ENCODE measurements around the gene TEX14. TPM values are rescaled to one million over a fixed set of nuclear protein-coding genes. Genes with fewer than 3 reads are reported as not detected.

Gene TEX14
- total RNA-seq, 4 donors from 2014 or later = 0.13 to 0.19 TPM; not detected in 2

- no peaks in the 10 kb centered on the region for H3K36me3 ChIP-seq
- peaks cover 0 to 4% (median 0%) of the 10 kb centered on the region in 4 donors for H3K27me3 ChIP-seq
- TF ChIP-seq POLR2A (IDR thresholded peaks at IDR 0.05) (no peak), CTCF (IDR thresholded peaks at IDR 0.05) (no peak)
- H3K27ac ChIP-seq = peak overlapping the region in 1 of 4 donors; percentile 17
- DNase-seq = no peak
- H3K9me3 ChIP-seq = no peaks in the 10 kb centered on the region
- 27 to 31% methylated on average over 3 of the region's 3 CpGs for WGBS, 2 donors
- no peak overlapping the region for H3K4me3 ChIP-seq
- intact Hi-C loops (cut with DNase I) = no loop called here
- H3K4me1 ChIP-seq = peaks cover 0 to 25% (median 0%) of the 10 kb centered on the region in 3 donors
These were observed 115.0 kb downstream of the TEX14 start for GRCh38 chr17:58576679-58577367.

- no peak for DNase-seq
- Histone ChIP-seq H3K27ac (peak overlapping the region in 3 of 4 donors; percentile 20 to 66 (median 45)), H3K4me3 (no peak overlapping the region), H3K27me3 (peaks cover 0 to 4% (median 0%) of the 10 kb centered on the region in 4 donors), H3K36me3 (no peaks in the 10 kb centered on the region), H3K4me1 (peaks cover 0 to 25% (median 0%) of the 10 kb centered on the region in 3 donors), H3K9me3 (no peaks in the 10 kb centered on the region)
- TF ChIP-seq POLR2A (IDR thresholded peaks at IDR 0.05) (no peak), CTCF (IDR thresholded peaks at IDR 0.05) (no peak)
- intact Hi-C loops (cut with DNase I) = no loop called here
- WGBS, 2 donors = 0 to 7% methylated on average over 1 of the region's 1 CpG
These were observed 116.3 kb downstream of the TEX14 start for GRCh38 chr17:58575511-58575910.

GRCh38 chr17:58574025-58574424, 117.8 kb downstream of the TEX14 start:
- H3K27ac ChIP-seq = no peak overlapping the region
- no peaks in the 10 kb centered on the region for H3K9me3 ChIP-seq
- H3K4me3 ChIP-seq = no peak overlapping the region
- peaks cover 0 to 25% (median 0%) of the 10 kb centered on the region in 3 donors for H3K4me1 ChIP-seq
- TF ChIP-seq POLR2A (IDR thresholded peaks at IDR 0.05) (no peak), CTCF (IDR thresholded peaks at IDR 0.05) (no peak)
- no peaks in the 10 kb centered on the region for H3K36me3 ChIP-seq
- no peak for DNase-seq
- peaks cover 0 to 4% (median 0%) of the 10 kb centered on the region in 4 donors for H3K27me3 ChIP-seq
- 72 to 87% methylated on average over 3 to 4 of the region's 4 CpGs for WGBS, 2 donors
- intact Hi-C loops (cut with DNase I) = no loop called here

GRCh38 chr17:58572846-58573245, 119.0 kb downstream of the TEX14 start:
- DNase-seq = no peak
- no peaks in the 10 kb centered on the region for H3K9me3 ChIP-seq
- H3K4me1 ChIP-seq = peaks cover 0 to 23% (median 0%) of the 10 kb centered on the region in 3 donors
- H3K36me3 ChIP-seq = no peaks in the 10 kb centered on the region
- peaks cover 0 to 4% (median 0%) of the 10 kb centered on the region in 4 donors for H3K27me3 ChIP-seq
- 81 to 83% methylated on average over 3 of the region's 3 CpGs for WGBS, 2 donors
- H3K4me3 ChIP-seq = no peak overlapping the region
- TF ChIP-seq CTCF (IDR thresholded peaks at IDR 0.05) = no peak
- TF ChIP-seq POLR2A (IDR thresholded peaks at IDR 0.05) = no peak
- intact Hi-C loops (cut with DNase I) = no loop called here
- H3K27ac ChIP-seq = no peak overlapping the region

- Histone ChIP-seq H3K9me3 (no peaks in the 10 kb centered on the region), H3K4me1 (peaks cover 0 to 5% (median 0%) of the 10 kb centered on the region in 3 donors), H3K4me3 (no peak overlapping the region), H3K36me3 (no peaks in the 10 kb centered on the region), H3K27ac (no peak overlapping the region), H3K27me3 (no peaks in the 10 kb centered on the region)
- TF ChIP-seq POLR2A (IDR thresholded peaks at IDR 0.05) = no peak
- 88 to 96% methylated on average over 2 to 4 of the region's 4 CpGs for WGBS, 2 donors
- DNase-seq = no peak
- intact Hi-C loops (cut with DNase I) = no loop called here
These were observed 121.1 kb downstream of the TEX14 start for GRCh38 chr17:58570758-58571157.
